OCI-M2 (cell line): ENCODE measurements around the gene HOXA4.

Experiments used
- DNase-seq: peaks from one replicate; lab custom pipeline; 2025; ENCODE audit not compliant: unreplicated experiment; lab: John Stamatoyannopoulos, UW

HOXA4 gene

DNA sequence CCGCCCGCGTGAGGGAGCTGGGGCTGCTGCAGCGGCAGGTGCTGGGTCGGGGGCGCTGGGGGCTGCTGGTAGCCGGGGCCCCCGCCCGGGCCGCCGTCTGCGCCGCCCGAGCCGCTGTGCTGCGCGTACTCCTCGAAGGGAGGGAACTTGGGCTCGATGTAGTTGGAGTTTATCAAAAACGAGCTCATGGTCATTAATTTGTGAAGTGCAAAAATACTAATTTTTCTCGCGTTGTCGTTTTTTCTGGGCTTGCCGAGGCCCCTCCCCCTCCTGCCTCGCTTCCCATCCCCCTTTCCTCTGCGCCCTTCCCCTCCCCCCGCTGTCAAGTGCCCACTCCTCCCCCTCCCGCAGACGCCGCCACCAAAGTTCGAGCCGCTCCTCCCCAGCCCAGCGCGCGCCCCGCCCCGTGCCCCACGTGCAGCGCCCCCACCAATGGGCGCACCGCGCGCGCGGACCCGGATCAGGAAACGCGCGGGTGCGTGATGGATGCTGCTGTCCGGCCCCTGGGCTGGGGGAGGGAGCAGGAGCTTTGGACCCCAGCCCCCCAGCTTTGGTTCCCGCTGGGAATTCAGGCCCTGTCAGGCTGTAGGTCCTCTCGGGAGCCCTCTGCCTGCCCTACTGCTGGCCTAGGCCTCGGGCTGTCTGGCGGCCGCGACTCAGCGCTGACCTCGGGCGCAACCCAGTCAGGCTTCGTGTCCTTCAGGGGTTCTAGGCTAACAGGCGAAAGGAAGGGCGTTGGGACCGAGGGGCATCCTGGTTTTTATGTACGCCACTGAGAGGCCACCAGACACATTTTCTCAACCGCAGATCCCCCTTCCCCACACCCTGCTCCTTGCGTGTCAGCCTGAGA is at the start of gene HOXA4:
Gene HOXA4 (minus strand): TSS at position 218 of the 850 bp plus-strand sequence. CDS start 24 bp downstream, at position 194.
- DNase-seq: no peak

GRCh38 chr7:27179503-27180430 is 49.2 kb upstream of the HOXA4 start:
- DNase-seq: no peak

DNA sequence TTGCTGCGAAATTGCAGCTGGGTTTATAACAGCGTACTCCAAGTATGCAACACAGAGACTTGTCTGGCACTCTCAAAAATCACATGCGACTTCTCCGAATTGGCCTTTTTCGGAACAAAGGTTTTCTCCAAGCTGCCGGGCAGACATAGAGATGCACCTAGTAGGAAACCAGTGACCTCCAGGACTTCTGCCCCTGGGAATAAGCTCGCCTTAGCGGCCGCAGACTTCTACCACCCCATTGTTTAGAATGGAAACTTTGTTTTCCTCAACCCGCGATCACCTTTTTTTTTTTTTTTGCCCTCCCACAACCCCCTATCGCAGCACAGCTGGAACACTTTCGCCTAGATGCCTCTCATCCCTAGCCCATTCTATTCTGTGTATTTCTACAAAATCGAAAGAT is 48.5 kb upstream of the HOXA4 start:
- DNase-seq: no peak

- DNase-seq: no peak
Observed at GRCh38 chr7:27178366-27178765, 47.8 kb upstream of the HOXA4 start.

- no peak for DNase-seq
Observed at GRCh38 chr7:27177795-27178320, 47.3 kb upstream of the HOXA4 start.

GRCh38 chr7:27176962-27177794 is 46.6 kb upstream of the HOXA4 start:
- no peak for DNase-seq

- no peak for DNase-seq
Observed at GRCh38 chr7:27176524-27176845, 45.9 kb upstream of the HOXA4 start.

DNA sequence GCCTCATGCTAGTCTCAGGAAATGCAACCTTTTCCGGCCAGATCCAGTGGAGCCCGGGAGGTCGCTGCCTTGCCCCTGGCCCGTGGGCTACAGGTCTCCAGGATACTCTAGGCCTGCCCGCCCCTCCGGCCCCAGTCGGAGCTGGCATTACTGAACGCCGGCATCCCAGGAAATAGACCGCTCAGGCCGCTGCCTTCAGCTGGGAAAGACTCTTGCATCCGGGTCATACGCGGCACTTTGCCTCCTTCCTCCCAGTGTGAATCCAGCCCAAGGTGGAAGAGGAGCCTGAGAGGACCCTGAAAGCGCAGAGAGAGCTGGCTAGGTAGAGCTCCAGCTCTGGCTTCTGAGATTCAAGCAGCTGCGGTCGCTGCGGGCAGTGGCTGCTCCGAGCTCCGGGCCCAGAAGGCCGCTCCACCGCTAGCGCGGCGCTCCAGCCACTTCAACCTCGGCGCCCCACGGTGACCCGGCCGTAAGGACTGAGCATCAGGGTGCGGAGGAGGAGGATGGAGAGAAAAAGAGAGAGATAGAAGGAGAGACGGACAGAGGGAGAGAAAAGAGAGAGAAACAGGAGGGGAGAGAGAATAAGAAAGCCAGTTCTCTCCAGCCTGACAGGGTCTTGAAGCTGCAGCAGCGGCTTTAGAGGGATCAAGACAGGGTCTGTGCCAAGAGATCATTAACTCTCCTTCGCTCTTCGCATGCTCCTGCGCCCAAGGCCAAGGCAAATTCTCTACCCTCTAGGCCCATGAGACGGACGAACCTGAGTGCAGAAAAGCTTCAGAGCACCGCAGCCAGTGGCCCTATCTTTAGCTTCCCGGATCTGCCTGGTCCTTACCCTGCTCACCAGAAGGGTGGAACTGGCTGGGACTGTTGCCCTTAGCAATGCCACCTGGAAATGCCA is 45.3 kb upstream of the HOXA4 start:
- no peak for DNase-seq

- DNase-seq: no peak
Observed at GRCh38 chr7:27174874-27175625, 44.5 kb upstream of the HOXA4 start.

- DNase-seq: no peak
Observed at GRCh38 chr7:27173956-27174873, 43.7 kb upstream of the HOXA4 start, which contains the start of gene HOXA10. TSS of gene HOXA10 (minus strand) at chr7:27174320. CDS start at chr7:27174306, 14 bp downstream.

DNA sequence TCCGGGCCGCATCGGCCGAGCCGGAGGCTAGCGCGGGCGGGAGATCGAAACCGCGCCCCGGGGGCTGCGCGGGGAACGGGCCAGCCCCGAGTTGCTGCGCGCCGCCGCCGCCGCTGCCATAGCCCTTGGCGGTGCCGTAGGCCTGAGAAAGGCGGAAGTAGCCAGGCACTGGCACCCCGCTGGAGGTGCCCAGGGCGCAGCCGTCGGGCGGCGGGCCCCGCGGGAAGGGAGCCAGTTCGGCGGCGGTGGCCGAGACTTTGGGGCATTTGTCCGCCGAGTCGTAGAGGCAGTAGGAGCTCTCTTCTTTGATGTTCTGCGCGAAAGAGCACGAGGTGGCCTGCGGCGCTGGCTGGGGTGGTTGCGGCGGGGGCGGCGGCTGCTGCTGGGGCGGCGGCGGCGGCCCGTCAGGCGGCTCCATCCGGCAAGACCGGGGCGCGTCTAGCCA is 43.0 kb upstream of the HOXA4 start:
- no peak for DNase-seq

DNA sequence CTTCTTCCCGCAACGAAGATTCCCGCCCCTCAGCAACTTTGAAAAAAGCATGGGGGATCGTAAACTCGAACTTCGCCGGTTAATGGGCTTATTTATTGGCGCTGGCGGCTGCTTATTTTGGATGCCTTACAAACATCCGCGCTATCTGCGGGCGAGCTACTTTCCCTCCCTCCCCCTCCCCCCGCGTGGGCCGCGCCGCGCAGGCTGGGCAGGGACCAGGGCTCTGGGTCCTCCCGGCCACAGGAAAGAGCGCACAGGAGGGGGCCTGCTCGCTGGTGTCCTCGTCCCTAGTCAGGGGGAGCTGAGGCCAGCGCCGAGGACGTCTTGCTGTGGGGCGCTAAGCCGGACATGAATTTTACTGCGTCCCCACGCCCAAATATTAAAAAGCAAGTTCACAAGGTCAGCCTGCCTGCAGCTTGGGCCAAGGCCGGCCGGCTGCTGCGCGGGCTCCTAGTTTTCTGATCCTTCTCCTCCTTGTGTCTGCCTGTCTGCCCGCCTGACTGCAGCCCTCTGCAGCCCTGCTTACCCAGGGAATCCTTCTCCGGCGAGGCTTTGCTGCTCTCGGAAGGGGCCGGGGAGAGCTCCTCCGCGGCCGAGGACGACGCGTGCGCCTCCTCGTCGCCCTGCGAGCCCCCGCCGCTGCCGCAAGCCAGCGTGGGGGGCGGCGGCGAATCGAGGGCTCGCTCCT is 42.4 kb upstream of the HOXA4 start:
- DNase-seq: no peak

GRCh38 chr7:27172315-27172774 is 41.8 kb upstream of the HOXA4 start:
- no peak for DNase-seq

GRCh38 chr7:27171637-27172314 is 41.2 kb upstream of the HOXA4 start:
- no peak for DNase-seq

DNA sequence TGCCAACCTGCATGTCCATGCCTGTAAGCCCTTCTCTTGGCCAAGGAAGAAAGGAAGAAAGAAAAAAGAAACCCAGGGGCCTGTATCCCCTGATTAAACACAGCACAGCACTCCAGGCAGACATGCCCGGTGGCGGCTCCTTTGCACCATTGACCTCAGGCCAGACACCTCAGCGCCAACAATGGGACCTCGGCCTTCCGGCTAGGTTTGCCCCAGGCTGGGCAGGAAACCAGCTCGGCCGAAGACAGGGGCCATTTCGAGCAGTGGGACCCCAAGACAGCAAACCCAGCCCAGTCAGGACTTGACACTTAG is 40.7 kb upstream of the HOXA4 start:
- no peak for DNase-seq

GRCh38 chr7:27170426-27171324 is 40.1 kb upstream of the HOXA4 start:
- DNase-seq: no peak
